ENCODE measurements around the gene CSGALNACT2. TPM values are rescaled to one million over a fixed set of nuclear protein-coding genes. Genes with fewer than 3 reads are reported as not detected.
A peak's percentile ranks its signal among the peaks of the same experiment; 100 is the strongest.
"Not testable (repeated sequence)": the region's sequence is repeated elsewhere in the genome, so short reads cannot be mapped to it uniquely, and the experiment has no call there.

The CSGALNACT2 gene
- total and polyA plus RNA-seq, 5 donors from 2014 or later: 17.2 to 69.4 (median 24.6) TPM

GRCh38 chr10:43099339-43099738 is 38.9 kb upstream of the CSGALNACT2 start:
- ATAC-seq (ENCODE audit: low read depth in 2 of 2); H3K27ac Mint-ChIP-seq; H3K9me3 ChIP-seq (ENCODE audit: control insufficient read depth in 2 of 2, low read length in 2 of 2); H3K9me3 Mint-ChIP-seq; DNase-seq; H3K4me1 Mint-ChIP-seq; H3K36me3 ChIP-seq (ENCODE audit: control insufficient read depth, insufficient read depth, low read length); H3K4me1 ChIP-seq (ENCODE audit: control insufficient read depth, insufficient read depth, low read length, poor library complexity, severe bottlenecking); H3K4me3 Mint-ChIP-seq; H3K27ac ChIP-seq (ENCODE audit: insufficient read depth, low read length, poor library complexity, severe bottlenecking); H3K36me3 Mint-ChIP-seq; H3K4me3 ChIP-seq (ENCODE audit: low read depth, low read length); H3K27me3 ChIP-seq (ENCODE audit: control insufficient read depth, insufficient read depth, low read length): not testable (repeated sequence)
- H3K27me3 Mint-ChIP-seq: peaks cover 18% of the 10 kb centered on the region

GRCh38 chr10:43099928-43100327 is 38.3 kb upstream of the CSGALNACT2 start:
- Mint-ChIP-seq H3K4me3 (peak overlapping the region in 1 of 4 donors; percentile 35), H3K36me3 (no peaks in the 10 kb centered on the region), H3K9me3 (no peaks in the 10 kb centered on the region), H3K27ac (no peak overlapping the region), H3K27me3 (peaks cover 19% of the 10 kb centered on the region), H3K4me1 (peaks cover 0 to 7% (median 2%) of the 10 kb centered on the region in 4 donors)
- no peak for ATAC-seq (ENCODE audit: low read depth in 2 of 2)
- no peaks in the 10 kb centered on the region for H3K36me3 ChIP-seq (ENCODE audit: control insufficient read depth, insufficient read depth, low read length)
- no peaks in the 10 kb centered on the region for H3K9me3 ChIP-seq (ENCODE audit: control insufficient read depth in 2 of 2, low read length in 2 of 2)
- no peaks in the 10 kb centered on the region for H3K27me3 ChIP-seq (ENCODE audit: control insufficient read depth, insufficient read depth, low read length)
- H3K27ac ChIP-seq (ENCODE audit: insufficient read depth, low read length, poor library complexity, severe bottlenecking): no peak overlapping the region
- no peak for DNase-seq
- peaks cover 5% of the 10 kb centered on the region for H3K4me1 ChIP-seq (ENCODE audit: control insufficient read depth, insufficient read depth, low read length, poor library complexity, severe bottlenecking)
- H3K4me3 ChIP-seq (ENCODE audit: low read depth, low read length): no peak overlapping the region

GRCh38 chr10:43100366-43100765 is 37.9 kb upstream of the CSGALNACT2 start:
- Histone ChIP-seq H3K36me3 (ENCODE audit: control insufficient read depth, insufficient read depth, low read length) (no peaks in the 10 kb centered on the region), H3K27ac (ENCODE audit: insufficient read depth, low read length, poor library complexity, severe bottlenecking) (no peak overlapping the region), H3K27me3 (ENCODE audit: control insufficient read depth, insufficient read depth, low read length) (no peaks in the 10 kb centered on the region), H3K4me3 (ENCODE audit: low read depth, low read length) (no peak overlapping the region), H3K4me1 (ENCODE audit: control insufficient read depth, insufficient read depth, low read length, poor library complexity, severe bottlenecking) (peaks cover 9% of the 10 kb centered on the region), H3K9me3 (ENCODE audit: control insufficient read depth in 2 of 2, low read length in 2 of 2) (no peaks in the 10 kb centered on the region)
- no peak for DNase-seq
- Mint-ChIP-seq H3K4me1 (peaks cover 0 to 7% (median 2%) of the 10 kb centered on the region in 4 donors), H3K36me3 (no peaks in the 10 kb centered on the region), H3K27me3 (peaks cover 23% of the 10 kb centered on the region), H3K4me3 (no peak overlapping the region), H3K9me3 (no peaks in the 10 kb centered on the region), H3K27ac (no peak overlapping the region)
- ATAC-seq (ENCODE audit: low read depth in 2 of 2): no peak

DNA sequence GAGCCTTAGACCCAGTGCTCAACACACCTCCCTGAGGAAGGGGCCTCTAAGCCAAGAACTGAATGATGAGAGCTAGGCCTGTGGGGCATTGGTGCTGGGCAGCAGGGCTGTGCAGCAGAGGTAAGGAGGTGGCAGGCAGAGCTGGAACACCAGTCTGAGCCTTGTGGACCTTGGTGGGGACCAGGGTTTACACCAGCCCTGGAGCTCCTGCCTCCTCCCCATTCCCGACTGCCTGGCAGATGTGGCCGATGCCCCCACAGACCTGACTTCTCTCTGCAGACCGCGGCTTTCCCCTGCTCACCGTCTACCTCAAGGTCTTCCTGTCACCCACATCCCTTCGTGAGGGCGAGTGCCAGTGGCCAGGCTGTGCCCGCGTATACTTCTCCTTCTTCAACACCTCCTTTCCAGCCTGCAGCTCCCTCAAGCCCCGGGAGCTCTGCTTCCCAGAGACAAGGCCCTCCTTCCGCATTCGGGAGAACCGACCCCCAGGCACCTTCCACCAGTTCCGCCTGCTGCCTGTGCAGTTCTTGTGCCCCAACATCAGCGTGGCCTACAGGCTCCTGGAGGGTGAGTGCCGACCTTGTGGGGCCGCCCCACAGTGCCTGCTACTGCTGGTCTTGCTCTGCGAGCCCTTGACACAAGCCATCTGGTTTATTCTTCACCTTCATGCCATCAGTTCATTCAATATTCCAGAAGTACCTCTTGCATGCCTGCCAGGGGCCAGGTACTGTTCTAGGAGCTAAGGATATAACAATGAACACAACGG is 36.0 kb upstream of the CSGALNACT2 start:
- Mint-ChIP-seq H3K27me3 (peaks cover 21% of the 10 kb centered on the region), H3K36me3 (no peaks in the 10 kb centered on the region), H3K4me1 (peaks cover 0 to 18% (median 2%) of the 10 kb centered on the region in 4 donors), H3K4me3 (peak overlapping the region in 3 of 4 donors; percentile 7 to 85 (median 10)), H3K27ac (no peak overlapping the region), H3K9me3 (no peaks in the 10 kb centered on the region)
- DNase-seq (no peak), ATAC-seq (ENCODE audit: low read depth in 2 of 2) (no peak)
- H3K27me3 ChIP-seq (ENCODE audit: control insufficient read depth, insufficient read depth, low read length): no peaks in the 10 kb centered on the region
- H3K4me1 ChIP-seq (ENCODE audit: control insufficient read depth, insufficient read depth, low read length, poor library complexity, severe bottlenecking): peaks cover 14% of the 10 kb centered on the region
- no peaks in the 10 kb centered on the region for H3K9me3 ChIP-seq (ENCODE audit: control insufficient read depth in 2 of 2, low read length in 2 of 2)
- H3K27ac ChIP-seq (ENCODE audit: insufficient read depth, low read length, poor library complexity, severe bottlenecking): no peak overlapping the region
- no peaks in the 10 kb centered on the region for H3K36me3 ChIP-seq (ENCODE audit: control insufficient read depth, insufficient read depth, low read length)
- H3K4me3 ChIP-seq (ENCODE audit: low read depth, low read length): no peak overlapping the region

DNA sequence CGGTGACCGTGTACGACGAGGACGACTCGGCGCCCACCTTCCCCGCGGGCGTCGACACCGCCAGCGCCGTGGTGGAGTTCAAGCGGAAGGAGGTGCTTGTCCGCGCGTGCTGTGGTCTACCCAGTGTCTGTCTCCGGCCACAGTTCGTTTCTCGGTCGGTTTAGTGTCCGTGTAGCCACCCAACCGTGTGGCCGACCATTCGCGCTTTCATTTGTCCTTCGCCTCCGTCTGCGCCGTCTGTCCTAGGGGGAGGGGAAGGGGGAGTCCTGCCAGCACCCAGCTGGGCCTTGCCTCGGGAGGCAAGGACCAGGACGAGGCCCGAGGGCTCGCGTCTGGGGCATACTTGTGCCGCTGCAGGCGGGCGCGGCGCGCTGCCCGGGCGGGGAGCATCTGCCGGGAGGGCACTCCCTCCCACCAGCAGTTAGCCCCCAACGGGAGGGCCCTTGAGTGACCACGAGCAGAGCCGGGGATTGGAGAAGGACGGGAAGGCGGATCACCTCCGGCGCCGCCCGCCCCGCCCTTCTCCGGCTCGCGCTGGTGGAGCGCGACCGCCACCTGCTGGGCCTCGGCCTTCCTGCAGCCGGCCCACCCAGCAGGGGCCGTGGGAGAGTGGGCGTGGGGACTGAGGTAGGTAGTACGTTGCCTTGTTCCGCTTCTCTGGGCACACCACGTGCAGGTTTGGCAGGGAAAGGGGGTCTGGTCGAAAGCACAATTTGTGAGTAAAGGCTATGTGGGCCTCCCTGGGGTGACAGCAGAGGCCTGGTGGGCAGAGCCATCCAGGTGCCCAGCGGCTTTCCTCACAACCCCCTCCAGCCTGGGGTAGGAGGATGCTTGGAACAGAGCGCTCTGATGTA is 32.9 kb upstream of the CSGALNACT2 start:
- no peaks in the 10 kb centered on the region for H3K36me3 Mint-ChIP-seq
- peak overlapping the region; percentile 32 to 85 (median 75) for H3K4me3 Mint-ChIP-seq
- peaks cover 21% of the 10 kb centered on the region for H3K27me3 Mint-ChIP-seq
- Histone ChIP-seq H3K4me3 (ENCODE audit: low read depth, low read length) (peak overlapping the region; percentile 57), H3K4me1 (ENCODE audit: control insufficient read depth, insufficient read depth, low read length, poor library complexity, severe bottlenecking) (peaks cover 14% of the 10 kb centered on the region), H3K36me3 (ENCODE audit: control insufficient read depth, insufficient read depth, low read length) (no peaks in the 10 kb centered on the region), H3K9me3 (ENCODE audit: control insufficient read depth in 2 of 2, low read length in 2 of 2) (no peaks in the 10 kb centered on the region), H3K27ac (ENCODE audit: insufficient read depth, low read length, poor library complexity, severe bottlenecking) (no peak overlapping the region), H3K27me3 (ENCODE audit: control insufficient read depth, insufficient read depth, low read length) (no peaks in the 10 kb centered on the region)
- no peak overlapping the region for H3K27ac Mint-ChIP-seq
- DNase-seq: peak; percentile 66 to 74 (median 73)
- H3K4me1 Mint-ChIP-seq: peaks cover 0 to 21% (median 2%) of the 10 kb centered on the region in 4 donors
- ATAC-seq (ENCODE audit: low read depth in 2 of 2): peak; percentile 90 to 92
- no peaks in the 10 kb centered on the region for H3K9me3 Mint-ChIP-seq

DNA sequence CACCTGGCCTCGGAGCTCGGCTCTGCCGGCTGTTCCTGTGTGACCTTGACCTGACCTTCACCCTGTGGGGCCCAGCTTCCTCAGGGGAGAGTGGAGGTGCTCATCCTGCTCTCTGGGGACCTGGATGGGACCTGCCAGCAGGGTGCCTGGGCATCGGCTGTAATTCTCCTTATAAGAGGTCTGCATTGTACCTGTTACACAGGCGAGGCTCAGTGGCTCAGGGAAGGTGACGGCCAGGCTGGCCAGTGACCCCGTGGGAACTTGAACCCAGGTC is 32.4 kb upstream of the CSGALNACT2 start:
- peaks cover 0 to 21% (median 2%) of the 10 kb centered on the region in 4 donors for H3K4me1 Mint-ChIP-seq
- ATAC-seq (ENCODE audit: low read depth in 2 of 2) (no peak), DNase-seq (no peak)
- Histone ChIP-seq H3K4me1 (ENCODE audit: control insufficient read depth, insufficient read depth, low read length, poor library complexity, severe bottlenecking) (peaks cover 14% of the 10 kb centered on the region), H3K9me3 (ENCODE audit: control insufficient read depth in 2 of 2, low read length in 2 of 2) (no peaks in the 10 kb centered on the region), H3K4me3 (ENCODE audit: low read depth, low read length) (no peak overlapping the region), H3K36me3 (ENCODE audit: control insufficient read depth, insufficient read depth, low read length) (no peaks in the 10 kb centered on the region), H3K27ac (ENCODE audit: insufficient read depth, low read length, poor library complexity, severe bottlenecking) (no peak overlapping the region), H3K27me3 (ENCODE audit: control insufficient read depth, insufficient read depth, low read length) (no peaks in the 10 kb centered on the region)
- H3K36me3 Mint-ChIP-seq: no peaks in the 10 kb centered on the region
- no peaks in the 10 kb centered on the region for H3K9me3 Mint-ChIP-seq
- H3K4me3 Mint-ChIP-seq: peak overlapping the region in 1 of 4 donors; percentile 52
- no peak overlapping the region for H3K27ac Mint-ChIP-seq
- peaks cover 21% of the 10 kb centered on the region for H3K27me3 Mint-ChIP-seq

DNA sequence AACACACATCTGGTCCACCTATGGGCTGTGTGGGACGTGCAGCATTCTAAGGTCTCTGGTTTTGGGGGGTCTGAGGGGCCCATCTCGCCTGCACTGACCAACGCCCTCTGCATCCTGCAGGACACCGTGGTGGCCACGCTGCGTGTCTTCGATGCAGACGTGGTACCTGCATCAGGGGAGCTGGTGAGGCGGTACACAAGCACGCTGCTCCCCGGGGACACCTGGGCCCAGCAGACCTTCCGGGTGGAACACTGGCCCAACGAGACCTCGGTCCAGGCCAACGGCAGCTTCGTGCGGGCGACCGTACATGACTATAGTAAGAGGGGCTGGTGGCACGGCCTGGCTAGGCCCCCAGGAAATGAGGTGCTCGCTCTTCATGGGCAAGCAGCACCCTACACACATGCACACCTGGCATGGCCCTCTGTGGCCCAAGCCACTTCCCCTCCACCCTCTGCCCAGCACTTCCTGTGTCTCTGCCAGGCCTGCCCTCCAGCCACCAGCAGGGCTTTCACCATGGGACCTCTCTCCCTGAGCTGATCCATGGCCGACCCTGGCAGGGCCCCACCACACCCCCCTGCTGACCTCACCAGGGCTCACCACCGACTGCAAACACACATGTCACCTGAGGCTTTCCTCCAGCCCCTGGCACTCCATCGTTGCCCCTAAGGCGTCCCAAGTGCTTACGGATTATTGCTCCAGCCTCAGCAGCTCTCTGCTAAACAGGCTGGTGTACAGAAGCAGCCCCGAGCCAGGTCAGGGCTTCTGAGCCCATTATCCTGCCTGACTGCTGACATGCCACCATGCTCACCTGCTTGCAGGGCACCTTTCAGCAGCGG is 31.8 kb upstream of the CSGALNACT2 start:
- Histone ChIP-seq H3K27ac (ENCODE audit: insufficient read depth, low read length, poor library complexity, severe bottlenecking) (no peak overlapping the region), H3K4me1 (ENCODE audit: control insufficient read depth, insufficient read depth, low read length, poor library complexity, severe bottlenecking) (peaks cover 14% of the 10 kb centered on the region), H3K9me3 (ENCODE audit: control insufficient read depth in 2 of 2, low read length in 2 of 2) (no peaks in the 10 kb centered on the region), H3K4me3 (ENCODE audit: low read depth, low read length) (no peak overlapping the region), H3K36me3 (ENCODE audit: control insufficient read depth, insufficient read depth, low read length) (no peaks in the 10 kb centered on the region), H3K27me3 (ENCODE audit: control insufficient read depth, insufficient read depth, low read length) (no peaks in the 10 kb centered on the region)
- no peaks in the 10 kb centered on the region for H3K9me3 Mint-ChIP-seq
- ATAC-seq (ENCODE audit: low read depth in 2 of 2) (no peak), DNase-seq (no peak)
- peaks cover 18% of the 10 kb centered on the region for H3K27me3 Mint-ChIP-seq
- no peaks in the 10 kb centered on the region for H3K36me3 Mint-ChIP-seq
- H3K4me3 Mint-ChIP-seq: peak overlapping the region in 2 of 4 donors; percentile 59 to 63
- peak overlapping the region in 2 of 3 donors; percentile 31 to 60 for H3K27ac Mint-ChIP-seq
- H3K4me1 Mint-ChIP-seq: peaks cover 0 to 21% (median 2%) of the 10 kb centered on the region in 4 donors

All from CD4-positive, CD25-positive, alpha-beta regulatory T cell (primary cell).